COLO668 (cell line): ENCODE measurements around the gene SST.

Experiments
- DNase-seq: peaks from one replicate; lab custom pipeline; 2025; ENCODE audit not compliant: unreplicated experiment; lab: John Stamatoyannopoulos, UW

Gene SST

GRCh38 chr3:187636528-187636927 lies 33.7 kb downstream of the SST start:
- no peak for DNase-seq

GRCh38 chr3:187630404-187630803 lies 39.8 kb downstream of the SST start:
- no peak for DNase-seq

GRCh38 chr3:187629711-187630110 lies 40.5 kb downstream of the SST start:
- DNase-seq: no peak

- DNase-seq: peak; percentile 18
Observed at GRCh38 chr3:187628169-187628568, 42.0 kb downstream of the SST start.

- no peak for DNase-seq
Observed at GRCh38 chr3:187626581-187626980, 43.6 kb downstream of the SST start.

- no peak for DNase-seq
Observed at GRCh38 chr3:187624588-187624987, 45.6 kb downstream of the SST start.

GRCh38 chr3:187623285-187623814 lies 46.8 kb downstream of the SST start:
- peak; percentile 33 for DNase-seq

GRCh38 chr3:187621881-187622280 lies 48.3 kb downstream of the SST start:
- DNase-seq: no peak

- no peak for DNase-seq
Observed at GRCh38 chr3:187619461-187619860, 50.7 kb downstream of the SST start.
